WTC11 (cell line): ENCODE data around the gene LBHD1. TPM values are rescaled to one million over a fixed set of nuclear protein-coding genes. Genes with fewer than 3 reads are reported as not detected.

ENCODE experiments used
- ATAC-seq: fragments of 200-7000 bp; cut with Tn5 transposase; 2 replicates; pipeline ENCODE4 v1.10.0; 2021; ENCODE audit warnings: mild to moderate bottlenecking, moderate library complexity
- CTCF ChIA-PET: fragments of 300-600 bp; sonication (Branson Sonifier 250); formaldehyde crosslinking; loops from one replicate; lab custom pipeline; 2021; ENCODE audit warnings: antibody characterized with exemption; lab: Charles Lee
- POLR2A ChIA-PET: fragments of 350-600 bp; sonication (Branson Sonifier 250); formaldehyde crosslinking; loops from one replicate; lab custom pipeline; 2021; ENCODE audit warnings: antibody characterized with exemption; lab: Charles Lee
- DNase-seq: peaks from one replicate; pipeline ENCODE4 v3.0.0; 2021; ENCODE audit warnings: low spot score
- H3K27ac Mint-ChIP-seq: 2 replicates; pipeline ENCODE4 v1.8.0; 2021; ENCODE audit warnings: mixed read lengths
- H3K27me3 Mint-ChIP-seq: 2 replicates; pipeline ENCODE4 v1.8.0; 2021; ENCODE audit warnings: low read depth, mild to moderate bottlenecking, moderate library complexity, mixed read lengths
- H3K36me3 Mint-ChIP-seq: 2 replicates; pipeline ENCODE4 v1.8.0; 2021; ENCODE audit warnings: mixed read lengths
- H3K4me1 Mint-ChIP-seq: 2 replicates; pipeline ENCODE4 v1.8.0; 2022; ENCODE audit warnings: mixed read lengths
- H3K4me3 Mint-ChIP-seq: 2 replicates; pipeline ENCODE4 v1.8.0; 2021; ENCODE audit warnings: mild to moderate bottlenecking, moderate library complexity, mixed read lengths
- H3K9me3 Mint-ChIP-seq: 2 replicates; pipeline ENCODE4 v1.8.0; 2021; ENCODE audit warnings: mixed read lengths
- CBFB ChIP-seq: sonication (generic); formaldehyde crosslinking; IDR thresholded peaks from 2 replicates; pipeline ENCODE4 v1.8.1; 2022; ENCODE audit warnings: mild to moderate bottlenecking, low read depth, missing genetic modification reagents
- ELF4 ChIP-seq: sonication (generic); formaldehyde crosslinking; IDR thresholded peaks from 2 replicates; pipeline ENCODE4 v1.8.1; 2022; ENCODE audit warnings: low read depth, mild to moderate bottlenecking, moderate library complexity, missing genetic modification reagents
- ESRRA ChIP-seq: sonication (generic); formaldehyde crosslinking; IDR thresholded peaks from 2 replicates; pipeline ENCODE4 v1.8.1; 2022; ENCODE audit warnings: mild to moderate bottlenecking, missing genetic modification reagents, borderline replicate concordance
- FOXJ3 ChIP-seq: sonication (generic); formaldehyde crosslinking; IDR thresholded peaks from 2 replicates; pipeline ENCODE4 v1.9.0; 2021; ENCODE audit warnings: missing genetic modification reagents, mild to moderate bottlenecking, borderline replicate concordance
- GTF2I ChIP-seq: fragments of 250-450 bp; sonication (Bioruptor Pico); conservative IDR thresholded peaks from 2 replicates; pipeline ENCODE4 v1.4.0; 2021; ENCODE audit warnings: mild to moderate bottlenecking
- IRF2 ChIP-seq: sonication (generic); formaldehyde crosslinking; IDR thresholded peaks from 2 replicates; pipeline ENCODE4 v1.8.0; 2022; ENCODE audit warnings: low read depth, missing genetic modification reagents, borderline replicate concordance
- KAT7 ChIP-seq: sonication (generic); formaldehyde crosslinking; IDR thresholded peaks from 2 replicates; pipeline ENCODE4 v1.8.1; 2023; ENCODE audit warnings: missing genetic modification reagents, mild to moderate bottlenecking, borderline replicate concordance
- MYBL2 ChIP-seq: sonication (generic); formaldehyde crosslinking; IDR thresholded peaks from 2 replicates; pipeline ENCODE4 v1.8.1; 2023; ENCODE audit warnings: mild to moderate bottlenecking, moderate library complexity, missing genetic modification reagents
- NFATC4 ChIP-seq: fragments of 250-450 bp; sonication (Bioruptor Pico); IDR thresholded peaks from 2 replicates; pipeline ENCODE4 v1.9.0; 2021; ENCODE audit warnings: mild to moderate bottlenecking
- NR1H2 ChIP-seq: sonication (generic); formaldehyde crosslinking; IDR thresholded peaks from 2 replicates; pipeline ENCODE4 v1.9.0; 2021; ENCODE audit warnings: mild to moderate bottlenecking, moderate library complexity, missing genetic modification reagents
- NR3C1 ChIP-seq: sonication (generic); formaldehyde crosslinking; conservative IDR thresholded peaks from 2 replicates; pipeline ENCODE4 v1.8.1; 2023; ENCODE audit warnings: low read depth, mild to moderate bottlenecking, missing genetic modification reagents
- OVOL2 ChIP-seq: fragments of 250-450 bp; sonication (Bioruptor Pico); IDR thresholded peaks from 2 replicates; pipeline ENCODE4 v1.9.0; 2021; ENCODE audit warnings: mild to moderate bottlenecking, borderline replicate concordance
- PRRX2 ChIP-seq: fragments of 250-450 bp; sonication (Bioruptor Pico); IDR thresholded peaks from 2 replicates; pipeline ENCODE4 v1.8.0; 2021; ENCODE audit warnings: mild to moderate bottlenecking
- ZNF263 ChIP-seq: sonication (generic); formaldehyde crosslinking; IDR thresholded peaks from 2 replicates; pipeline ENCODE4 v1.8.1; 2022; ENCODE audit warnings: low read depth, mild to moderate bottlenecking, moderate library complexity, missing genetic modification reagents
- total RNA-seq: library from RNA; stranded (reverse); gene quantifications from 3 replicates; pipeline ENCODE4 v1.2.3, GENCODE V29; 2021
- TF ChIP-seq, protein P1 (sequence below): sonication (generic); formaldehyde crosslinking; IDR thresholded peaks from 2 replicates; pipeline ENCODE4 v1.8.1; 2022; ENCODE audit warnings: mild to moderate bottlenecking, missing genetic modification reagents, moderate library complexity, borderline replicate concordance
- TF ChIP-seq, protein P2 (sequence below): fragments of 250-450 bp; sonication (Bioruptor Pico); IDR thresholded peaks from 2 replicates; pipeline ENCODE4 v1.8.0; 2021; ENCODE audit warnings: mild to moderate bottlenecking
- TF ChIP-seq, protein P3 (sequence below): sonication (generic); formaldehyde crosslinking; IDR thresholded peaks from 2 replicates; pipeline ENCODE4 v1.8.1; 2022; ENCODE audit warnings: low read depth, missing genetic modification reagents, borderline replicate concordance
- TF ChIP-seq, protein P4 (sequence below): sonication (generic); formaldehyde crosslinking; IDR thresholded peaks from 2 replicates; pipeline ENCODE4 v1.8.1; 2023; ENCODE audit warnings: mild to moderate bottlenecking, missing genetic modification reagents, borderline replicate concordance
- TF ChIP-seq, protein P5 (sequence below): sonication (generic); formaldehyde crosslinking; conservative IDR thresholded peaks from 2 replicates; pipeline ENCODE4 v1.8.1; 2022; ENCODE audit warnings: mild to moderate bottlenecking, missing genetic modification reagents
- TF ChIP-seq, protein P6 (sequence below): fragments of 250-450 bp; sonication (Bioruptor Pico); conservative IDR thresholded peaks from 2 replicates; pipeline ENCODE4 v1.9.0; 2021; ENCODE audit warnings: mild to moderate bottlenecking
- TF ChIP-seq, protein P7 (sequence below): sonication (generic); formaldehyde crosslinking; IDR thresholded peaks from 2 replicates; pipeline ENCODE4 v1.8.0; 2022; ENCODE audit warnings: missing genetic modification reagents

Gene LBHD1
- total RNA-seq, 1 experiment from 2014 or later, result 4.2 TPM

DNA sequence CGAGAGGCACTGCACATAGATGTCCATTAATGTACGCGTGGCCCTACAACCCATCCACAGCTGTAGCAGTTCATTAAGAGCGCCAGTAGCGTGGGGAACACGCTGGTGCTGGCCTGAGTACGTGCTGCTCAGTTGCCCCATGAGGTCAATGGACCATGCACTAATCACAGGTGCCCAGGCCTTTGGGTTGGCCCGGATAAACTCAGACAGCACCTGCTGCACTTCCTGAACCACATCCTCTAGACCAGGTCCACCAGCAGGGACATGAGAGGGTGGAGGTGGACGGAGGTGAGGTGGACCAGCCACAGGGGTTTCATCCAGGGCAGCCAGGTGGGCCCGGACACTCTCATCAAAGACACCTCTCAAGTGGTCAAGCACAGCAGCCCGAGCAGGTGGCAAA is 22.6 kb downstream of the LBHD1 start:
- H3K27ac Mint-ChIP-seq, result no peak overlapping the region
- ATAC-seq (no peak), DNase-seq (no peak)
- H3K27me3 Mint-ChIP-seq, result no peaks in the 10 kb centered on the region
- POLR2A ChIA-PET, result interaction anchor here (1.1 to 6.3 kb wide), 2 partner anchors 16 to 21 kb away, joined by 3 to 42 read pairs; partner anchors contain the start of genes C11orf98 and CSKMT
- H3K4me3 Mint-ChIP-seq, result no peak overlapping the region
- TF ChIP-seq, protein P1, sequence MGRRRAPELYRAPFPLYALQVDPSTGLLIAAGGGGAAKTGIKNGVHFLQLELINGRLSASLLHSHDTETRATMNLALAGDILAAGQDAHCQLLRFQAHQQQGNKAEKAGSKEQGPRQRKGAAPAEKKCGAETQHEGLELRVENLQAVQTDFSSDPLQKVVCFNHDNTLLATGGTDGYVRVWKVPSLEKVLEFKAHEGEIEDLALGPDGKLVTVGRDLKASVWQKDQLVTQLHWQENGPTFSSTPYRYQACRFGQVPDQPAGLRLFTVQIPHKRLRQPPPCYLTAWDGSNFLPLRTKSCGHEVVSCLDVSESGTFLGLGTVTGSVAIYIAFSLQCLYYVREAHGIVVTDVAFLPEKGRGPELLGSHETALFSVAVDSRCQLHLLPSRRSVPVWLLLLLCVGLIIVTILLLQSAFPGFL (CRISPR knock-in tag), result no peak
- no peak for TF ChIP-seq IRF2 (CRISPR knock-in tag)
- no peak for TF ChIP-seq MYBL2
- TF ChIP-seq PRRX2 (CRISPR knock-in tag), result no peak
- TF ChIP-seq ESRRA (CRISPR knock-in tag), result no peak
- TF ChIP-seq, all 79 proteins: peak for 0
- CTCF ChIA-PET, result no interaction called here
- peaks cover 18% of the 10 kb centered on the region for H3K4me1 Mint-ChIP-seq
- H3K9me3 Mint-ChIP-seq, result no peaks in the 10 kb centered on the region
- H3K36me3 Mint-ChIP-seq, result peaks cover 23% of the 10 kb centered on the region

DNA sequence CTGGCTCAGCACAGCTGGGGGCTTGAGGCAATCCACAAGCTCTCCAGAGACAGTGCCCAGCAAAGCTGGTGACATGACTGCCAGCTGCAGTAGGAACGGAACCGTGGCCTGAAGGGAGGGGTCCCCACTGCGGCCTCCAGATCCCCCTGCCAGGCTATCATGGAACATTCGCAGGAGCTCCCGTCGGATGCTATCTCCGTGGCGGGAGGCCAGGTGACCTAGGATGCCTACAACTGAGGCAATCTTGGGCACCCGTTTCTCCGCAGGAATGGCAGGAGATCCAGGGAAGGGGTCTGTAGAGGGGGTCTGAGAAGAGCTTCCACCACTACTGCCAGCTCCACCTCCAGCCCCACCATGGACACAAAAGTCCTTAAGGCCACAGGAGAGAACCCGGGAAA is 23.1 kb downstream of the LBHD1 start:
- CTCF ChIA-PET, result no interaction called here
- ATAC-seq (no peak), DNase-seq (no peak)
- no peak overlapping the region for H3K27ac Mint-ChIP-seq
- H3K36me3 Mint-ChIP-seq, result peaks cover 28% of the 10 kb centered on the region
- H3K4me1 Mint-ChIP-seq, result peaks cover 18% of the 10 kb centered on the region
- H3K9me3 Mint-ChIP-seq, result no peaks in the 10 kb centered on the region
- POLR2A ChIA-PET, result interaction anchor here (1.1 to 6.3 kb wide), 3 partner anchors 16 to 57 kb away, joined by 3 to 42 read pairs (median 8); partner anchors contain the start of genes C11orf98, CSKMT and TUT1
- H3K4me3 Mint-ChIP-seq, result no peak overlapping the region
- H3K27me3 Mint-ChIP-seq, result no peaks in the 10 kb centered on the region
- TF ChIP-seq, protein P2, sequence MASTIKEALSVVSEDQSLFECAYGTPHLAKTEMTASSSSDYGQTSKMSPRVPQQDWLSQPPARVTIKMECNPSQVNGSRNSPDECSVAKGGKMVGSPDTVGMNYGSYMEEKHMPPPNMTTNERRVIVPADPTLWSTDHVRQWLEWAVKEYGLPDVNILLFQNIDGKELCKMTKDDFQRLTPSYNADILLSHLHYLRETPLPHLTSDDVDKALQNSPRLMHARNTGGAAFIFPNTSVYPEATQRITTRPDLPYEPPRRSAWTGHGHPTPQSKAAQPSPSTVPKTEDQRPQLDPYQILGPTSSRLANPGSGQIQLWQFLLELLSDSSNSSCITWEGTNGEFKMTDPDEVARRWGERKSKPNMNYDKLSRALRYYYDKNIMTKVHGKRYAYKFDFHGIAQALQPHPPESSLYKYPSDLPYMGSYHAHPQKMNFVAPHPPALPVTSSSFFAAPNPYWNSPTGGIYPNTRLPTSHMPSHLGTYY, result no peak
- TF ChIP-seq OVOL2 (no peak), KAT7 (CRISPR knock-in tag) (no peak), ELF4 (CRISPR knock-in tag) (no peak), NFATC4 (no peak), NR1H2 (CRISPR knock-in tag) (no peak), FOXJ3 (CRISPR knock-in tag) (no peak), CBFB (CRISPR knock-in tag) (no peak), ZNF263 (CRISPR knock-in tag) (no peak), GTF2I (CRISPR knock-in tag) (no peak), NR3C1 (CRISPR knock-in tag) (no peak), MYBL2 (no peak)
- TF ChIP-seq, protein P3, sequence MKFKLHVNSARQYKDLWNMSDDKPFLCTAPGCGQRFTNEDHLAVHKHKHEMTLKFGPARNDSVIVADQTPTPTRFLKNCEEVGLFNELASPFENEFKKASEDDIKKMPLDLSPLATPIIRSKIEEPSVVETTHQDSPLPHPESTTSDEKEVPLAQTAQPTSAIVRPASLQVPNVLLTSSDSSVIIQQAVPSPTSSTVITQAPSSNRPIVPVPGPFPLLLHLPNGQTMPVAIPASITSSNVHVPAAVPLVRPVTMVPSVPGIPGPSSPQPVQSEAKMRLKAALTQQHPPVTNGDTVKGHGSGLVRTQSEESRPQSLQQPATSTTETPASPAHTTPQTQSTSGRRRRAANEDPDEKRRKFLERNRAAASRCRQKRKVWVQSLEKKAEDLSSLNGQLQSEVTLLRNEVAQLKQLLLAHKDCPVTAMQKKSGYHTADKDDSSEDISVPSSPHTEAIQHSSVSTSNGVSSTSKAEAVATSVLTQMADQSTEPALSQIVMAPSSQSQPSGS, result no peak
- TF ChIP-seq, protein P4, sequence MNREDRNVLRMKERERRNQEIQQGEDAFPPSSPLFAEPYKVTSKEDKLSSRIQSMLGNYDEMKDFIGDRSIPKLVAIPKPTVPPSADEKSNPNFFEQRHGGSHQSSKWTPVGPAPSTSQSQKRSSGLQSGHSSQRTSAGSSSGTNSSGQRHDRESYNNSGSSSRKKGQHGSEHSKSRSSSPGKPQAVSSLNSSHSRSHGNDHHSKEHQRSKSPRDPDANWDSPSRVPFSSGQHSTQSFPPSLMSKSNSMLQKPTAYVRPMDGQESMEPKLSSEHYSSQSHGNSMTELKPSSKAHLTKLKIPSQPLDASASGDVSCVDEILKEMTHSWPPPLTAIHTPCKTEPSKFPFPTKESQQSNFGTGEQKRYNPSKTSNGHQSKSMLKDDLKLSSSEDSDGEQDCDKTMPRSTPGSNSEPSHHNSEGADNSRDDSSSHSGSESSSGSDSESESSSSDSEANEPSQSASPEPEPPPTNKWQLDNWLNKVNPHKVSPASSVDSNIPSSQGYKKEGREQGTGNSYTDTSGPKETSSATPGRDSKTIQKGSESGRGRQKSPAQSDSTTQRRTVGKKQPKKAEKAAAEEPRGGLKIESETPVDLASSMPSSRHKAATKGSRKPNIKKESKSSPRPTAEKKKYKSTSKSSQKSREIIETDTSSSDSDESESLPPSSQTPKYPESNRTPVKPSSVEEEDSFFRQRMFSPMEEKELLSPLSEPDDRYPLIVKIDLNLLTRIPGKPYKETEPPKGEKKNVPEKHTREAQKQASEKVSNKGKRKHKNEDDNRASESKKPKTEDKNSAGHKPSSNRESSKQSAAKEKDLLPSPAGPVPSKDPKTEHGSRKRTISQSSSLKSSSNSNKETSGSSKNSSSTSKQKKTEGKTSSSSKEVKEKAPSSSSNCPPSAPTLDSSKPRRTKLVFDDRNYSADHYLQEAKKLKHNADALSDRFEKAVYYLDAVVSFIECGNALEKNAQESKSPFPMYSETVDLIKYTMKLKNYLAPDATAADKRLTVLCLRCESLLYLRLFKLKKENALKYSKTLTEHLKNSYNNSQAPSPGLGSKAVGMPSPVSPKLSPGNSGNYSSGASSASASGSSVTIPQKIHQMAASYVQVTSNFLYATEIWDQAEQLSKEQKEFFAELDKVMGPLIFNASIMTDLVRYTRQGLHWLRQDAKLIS, result no peak
- TF ChIP-seq, protein P5, sequence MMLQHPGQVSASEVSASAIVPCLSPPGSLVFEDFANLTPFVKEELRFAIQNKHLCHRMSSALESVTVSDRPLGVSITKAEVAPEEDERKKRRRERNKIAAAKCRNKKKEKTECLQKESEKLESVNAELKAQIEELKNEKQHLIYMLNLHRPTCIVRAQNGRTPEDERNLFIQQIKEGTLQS, result no peak
- TF ChIP-seq, protein P6, sequence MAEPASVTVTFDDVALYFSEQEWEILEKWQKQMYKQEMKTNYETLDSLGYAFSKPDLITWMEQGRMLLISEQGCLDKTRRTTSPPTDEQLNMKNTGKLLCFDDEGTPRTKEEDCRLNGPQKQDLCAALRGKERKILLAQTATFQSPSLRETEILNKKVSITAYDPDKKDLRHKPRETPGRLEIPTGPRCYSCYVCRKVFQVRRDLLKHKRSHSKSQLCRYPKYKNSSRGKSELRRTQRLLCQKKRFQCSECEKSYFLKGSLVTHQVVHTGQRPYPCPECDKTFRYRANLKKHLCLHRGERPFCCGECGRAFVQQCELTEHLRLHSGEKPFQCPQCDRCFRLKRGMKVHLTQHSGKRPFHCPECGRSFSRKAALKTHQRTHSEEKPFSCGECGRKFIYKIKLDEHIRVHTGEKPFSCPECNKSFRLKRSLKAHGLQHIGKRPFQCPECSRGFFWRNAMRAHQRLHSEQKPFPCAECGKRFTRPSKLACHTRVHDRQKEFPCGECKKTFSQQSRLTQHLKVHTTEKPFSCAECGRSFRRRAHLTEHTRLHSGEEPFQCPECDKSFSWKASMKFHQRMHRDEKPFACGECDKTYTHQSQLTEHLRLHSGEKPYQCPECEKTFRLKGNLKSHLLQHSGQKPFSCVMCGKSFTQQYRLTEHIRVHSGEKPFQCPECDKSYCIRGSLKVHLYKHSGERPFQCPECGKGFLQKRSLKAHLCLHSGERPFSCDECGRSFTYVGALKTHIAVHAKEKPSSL, result no peak
- TF ChIP-seq, protein P7, sequence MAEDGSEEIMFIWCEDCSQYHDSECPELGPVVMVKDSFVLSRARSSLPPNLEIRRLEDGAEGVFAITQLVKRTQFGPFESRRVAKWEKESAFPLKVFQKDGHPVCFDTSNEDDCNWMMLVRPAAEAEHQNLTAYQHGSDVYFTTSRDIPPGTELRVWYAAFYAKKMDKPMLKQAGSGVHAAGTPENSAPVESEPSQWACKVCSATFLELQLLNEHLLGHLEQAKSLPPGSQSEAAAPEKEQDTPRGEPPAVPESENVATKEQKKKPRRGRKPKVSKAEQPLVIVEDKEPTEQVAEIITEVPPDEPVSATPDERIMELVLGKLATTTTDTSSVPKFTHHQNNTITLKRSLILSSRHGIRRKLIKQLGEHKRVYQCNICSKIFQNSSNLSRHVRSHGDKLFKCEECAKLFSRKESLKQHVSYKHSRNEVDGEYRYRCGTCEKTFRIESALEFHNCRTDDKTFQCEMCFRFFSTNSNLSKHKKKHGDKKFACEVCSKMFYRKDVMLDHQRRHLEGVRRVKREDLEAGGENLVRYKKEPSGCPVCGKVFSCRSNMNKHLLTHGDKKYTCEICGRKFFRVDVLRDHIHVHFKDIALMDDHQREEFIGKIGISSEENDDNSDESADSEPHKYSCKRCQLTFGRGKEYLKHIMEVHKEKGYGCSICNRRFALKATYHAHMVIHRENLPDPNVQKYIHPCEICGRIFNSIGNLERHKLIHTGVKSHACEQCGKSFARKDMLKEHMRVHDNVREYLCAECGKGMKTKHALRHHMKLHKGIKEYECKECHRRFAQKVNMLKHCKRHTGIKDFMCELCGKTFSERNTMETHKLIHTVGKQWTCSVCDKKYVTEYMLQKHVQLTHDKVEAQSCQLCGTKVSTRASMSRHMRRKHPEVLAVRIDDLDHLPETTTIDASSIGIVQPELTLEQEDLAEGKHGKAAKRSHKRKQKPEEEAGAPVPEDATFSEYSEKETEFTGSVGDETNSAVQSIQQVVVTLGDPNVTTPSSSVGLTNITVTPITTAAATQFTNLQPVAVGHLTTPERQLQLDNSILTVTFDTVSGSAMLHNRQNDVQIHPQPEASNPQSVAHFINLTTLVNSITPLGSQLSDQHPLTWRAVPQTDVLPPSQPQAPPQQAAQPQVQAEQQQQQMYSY (CRISPR knock-in tag), result no peak
